ENCODE measurements around the gene CROCC2.

The CROCC2 gene

GRCh38 chr2:240921311-240921994, 15.3 kb downstream of the CROCC2 start:
- DNase-seq (ENCODE audit: low read depth) = peak; percentile 62

GRCh38 chr2:240921995-240922244, 15.8 kb downstream of the CROCC2 start:
- DNase-seq (ENCODE audit: low read depth) = no peak

- no peak for DNase-seq (ENCODE audit: low read depth)
Observed at GRCh38 chr2:240922245-240922981, 16.3 kb downstream of the CROCC2 start.

- DNase-seq (ENCODE audit: low read depth) = no peak
Observed at GRCh38 chr2:240922982-240923537, 16.9 kb downstream of the CROCC2 start.

- DNase-seq (ENCODE audit: low read depth) = no peak
Observed at GRCh38 chr2:240925191-240925567, 19.0 kb downstream of the CROCC2 start.

- no peak for DNase-seq (ENCODE audit: low read depth)
Observed at GRCh38 chr2:240925568-240926515, 19.7 kb downstream of the CROCC2 start.

- DNase-seq (ENCODE audit: low read depth) = no peak
Observed at GRCh38 chr2:240926516-240927389, 20.6 kb downstream of the CROCC2 start.

- no peak for DNase-seq (ENCODE audit: low read depth)
Observed at GRCh38 chr2:240927390-240927781, 21.2 kb downstream of the CROCC2 start.

GRCh38 chr2:240928476-240929363, 22.6 kb downstream of the CROCC2 start:
- DNase-seq (ENCODE audit: low read depth) = no peak

- DNase-seq (ENCODE audit: low read depth) = no peak
Observed at GRCh38 chr2:240929364-240930095, 23.4 kb downstream of the CROCC2 start.

GRCh38 chr2:240930096-240930630, 24.0 kb downstream of the CROCC2 start:
- no peak for DNase-seq (ENCODE audit: low read depth)

GRCh38 chr2:240930631-240931318, 24.6 kb downstream of the CROCC2 start:
- DNase-seq (ENCODE audit: low read depth) = no peak

- no peak for DNase-seq (ENCODE audit: low read depth)
Observed at GRCh38 chr2:240931319-240931949, 25.3 kb downstream of the CROCC2 start.

GRCh38 chr2:240932001-240932723, 26.0 kb downstream of the CROCC2 start:
- DNase-seq (ENCODE audit: low read depth) = no peak

GRCh38 chr2:240932724-240933047, 26.6 kb downstream of the CROCC2 start:
- no peak for DNase-seq (ENCODE audit: low read depth)

- no peak for DNase-seq (ENCODE audit: low read depth)
Observed at GRCh38 chr2:240933048-240933965, 27.2 kb downstream of the CROCC2 start.
